ENCODE data around the gene HLA-DQA1. TPM values are rescaled to one million over a fixed set of nuclear protein-coding genes. Genes with fewer than 3 reads are reported as not detected.

HLA-DQA1 gene
- total RNA-seq, 1 experiment from 2014 or later: not detected

DNA sequence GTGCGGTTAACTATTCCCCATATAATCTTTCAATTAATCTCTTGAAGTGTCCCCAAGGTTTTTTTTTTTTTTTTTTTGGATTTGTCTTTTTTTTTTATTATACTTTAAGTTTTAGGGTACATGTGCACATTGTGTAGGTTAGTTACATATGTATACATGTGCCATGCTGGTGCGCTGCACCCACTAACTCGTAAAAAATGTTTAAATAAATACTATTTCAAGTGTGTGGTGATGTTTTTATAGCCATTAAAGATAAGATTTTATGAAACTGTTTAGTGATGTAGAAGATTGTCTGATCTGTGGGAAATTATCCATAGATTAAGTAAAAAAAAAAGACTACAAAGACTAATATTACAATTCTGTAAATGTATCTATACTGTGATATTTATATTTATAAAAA lies 12.6 kb upstream of the HLA-DQA1 start:
- H3K9me3 ChIP-seq (ENCODE audit: insufficient read depth, low read depth): no peaks in the 10 kb centered on the region
- no peak overlapping the region for H3K4me3 ChIP-seq
- ChIA-PET CTCF (no interaction called here), POLR2A (ENCODE audit: unreplicated experiment) (no interaction called here)
- H3K79me2 ChIP-seq (ENCODE audit: low read depth): no peaks in the 10 kb centered on the region
- BruUV-seq (replicated peaks): no TSS peak
- no peaks in the 10 kb centered on the region for H3K36me3 ChIP-seq (ENCODE audit: low read depth)
- DNase-seq: no peak
- no peak for TF ChIP-seq EZH2 (IDR thresholded peaks at IDR 0.05; ENCODE audit: low read depth)
- TF ChIP-seq, protein P1, sequence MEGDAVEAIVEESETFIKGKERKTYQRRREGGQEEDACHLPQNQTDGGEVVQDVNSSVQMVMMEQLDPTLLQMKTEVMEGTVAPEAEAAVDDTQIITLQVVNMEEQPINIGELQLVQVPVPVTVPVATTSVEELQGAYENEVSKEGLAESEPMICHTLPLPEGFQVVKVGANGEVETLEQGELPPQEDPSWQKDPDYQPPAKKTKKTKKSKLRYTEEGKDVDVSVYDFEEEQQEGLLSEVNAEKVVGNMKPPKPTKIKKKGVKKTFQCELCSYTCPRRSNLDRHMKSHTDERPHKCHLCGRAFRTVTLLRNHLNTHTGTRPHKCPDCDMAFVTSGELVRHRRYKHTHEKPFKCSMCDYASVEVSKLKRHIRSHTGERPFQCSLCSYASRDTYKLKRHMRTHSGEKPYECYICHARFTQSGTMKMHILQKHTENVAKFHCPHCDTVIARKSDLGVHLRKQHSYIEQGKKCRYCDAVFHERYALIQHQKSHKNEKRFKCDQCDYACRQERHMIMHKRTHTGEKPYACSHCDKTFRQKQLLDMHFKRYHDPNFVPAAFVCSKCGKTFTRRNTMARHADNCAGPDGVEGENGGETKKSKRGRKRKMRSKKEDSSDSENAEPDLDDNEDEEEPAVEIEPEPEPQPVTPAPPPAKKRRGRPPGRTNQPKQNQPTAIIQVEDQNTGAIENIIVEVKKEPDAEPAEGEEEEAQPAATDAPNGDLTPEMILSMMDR (conservative IDR thresholded peaks at IDR 0.05): no peak
- H3K4me2 ChIP-seq: no peak overlapping the region
- H4K20me1 ChIP-seq (ENCODE audit: insufficient read depth): no peaks in the 10 kb centered on the region
- no peak overlapping the region for H2AFZ ChIP-seq
- H3F3A ChIP-seq (ENCODE audit: insufficient read depth, low read depth): no peaks in the 10 kb centered on the region
- no peaks in the 10 kb centered on the region for H3K9me2 ChIP-seq (ENCODE audit: insufficient read depth)
- intact Hi-C loops (cut with micrococcal nuclease; ENCODE audit: unreplicated experiment): no loop called here
- no peaks in the 10 kb centered on the region for H3K27me3 ChIP-seq (ENCODE audit: insufficient read depth, low read depth)
- no peak overlapping the region for H3K27ac ChIP-seq
- no peaks in the 10 kb centered on the region for H3K4me1 ChIP-seq (replicated peaks; ENCODE audit: insufficient read depth)

DNA sequence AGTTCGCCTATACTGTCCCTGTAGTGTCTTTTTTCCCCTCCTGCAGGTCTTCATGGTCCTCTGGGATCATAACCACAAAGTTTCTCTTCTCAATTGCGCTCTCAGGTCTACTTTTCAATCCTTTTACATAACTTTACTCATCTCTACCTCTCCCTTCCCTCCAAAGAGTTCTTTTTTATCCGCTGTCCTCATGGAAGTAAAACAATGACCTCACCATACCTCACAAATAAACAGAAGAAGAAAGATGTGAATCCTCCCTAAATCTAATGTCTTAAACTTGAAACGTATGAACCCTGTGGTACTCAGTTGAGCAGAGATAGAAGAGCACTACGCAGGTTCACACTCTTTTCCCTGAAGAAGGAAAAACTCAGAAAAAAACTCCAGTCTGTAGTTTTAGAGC lies 12.1 kb upstream of the HLA-DQA1 start:
- no peaks in the 10 kb centered on the region for H3K27me3 ChIP-seq (ENCODE audit: insufficient read depth, low read depth)
- no peak overlapping the region for H3K4me2 ChIP-seq
- intact Hi-C loops (cut with micrococcal nuclease; ENCODE audit: unreplicated experiment): no loop called here
- TF ChIP-seq EZH2 (IDR thresholded peaks at IDR 0.05; ENCODE audit: low read depth): no peak
- TF ChIP-seq, protein P1 (conservative IDR thresholded peaks at IDR 0.05): no peak
- no peaks in the 10 kb centered on the region for H3K9me2 ChIP-seq (ENCODE audit: insufficient read depth)
- H3K27ac ChIP-seq: no peak overlapping the region
- no peak overlapping the region for H3K4me3 ChIP-seq
- no peaks in the 10 kb centered on the region for H3K36me3 ChIP-seq (ENCODE audit: low read depth)
- H2AFZ ChIP-seq: no peak overlapping the region
- no peaks in the 10 kb centered on the region for H3K9me3 ChIP-seq (ENCODE audit: insufficient read depth, low read depth)
- POLR2A ChIA-PET (ENCODE audit: unreplicated experiment): no interaction called here
- H3K4me1 ChIP-seq (replicated peaks; ENCODE audit: insufficient read depth): no peaks in the 10 kb centered on the region
- CTCF ChIA-PET: no interaction called here
- no peaks in the 10 kb centered on the region for H3K79me2 ChIP-seq (ENCODE audit: low read depth)
- no TSS peak for BruUV-seq (replicated peaks)
- no peaks in the 10 kb centered on the region for H4K20me1 ChIP-seq (ENCODE audit: insufficient read depth)
- no peaks in the 10 kb centered on the region for H3F3A ChIP-seq (ENCODE audit: insufficient read depth, low read depth)
- no peak for DNase-seq

DNA sequence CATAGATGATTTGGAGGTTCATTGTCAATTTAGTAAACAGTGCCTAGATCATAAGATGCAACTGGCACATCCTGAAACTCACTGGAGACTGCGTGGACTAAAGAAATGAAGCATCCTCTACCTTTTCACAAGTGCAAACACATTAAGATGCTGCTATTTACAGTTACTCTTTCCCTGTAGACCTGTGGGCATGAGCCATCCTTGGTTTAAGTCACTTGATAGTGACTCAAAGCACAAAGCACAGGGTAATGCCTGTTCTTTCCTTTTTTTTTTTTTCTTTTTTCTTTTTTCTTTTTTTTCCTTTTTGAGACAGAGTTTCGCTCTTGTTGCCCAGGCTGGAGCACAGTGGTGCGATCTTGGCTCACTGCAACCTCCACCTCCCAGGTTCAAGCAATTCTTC lies 10.0 kb upstream of the HLA-DQA1 start:
- Histone ChIP-seq H3K27me3 (ENCODE audit: insufficient read depth, low read depth) (no peaks in the 10 kb centered on the region), H4K20me1 (ENCODE audit: insufficient read depth) (no peaks in the 10 kb centered on the region), H3F3A (ENCODE audit: insufficient read depth, low read depth) (no peaks in the 10 kb centered on the region), H3K4me1 (replicated peaks; ENCODE audit: insufficient read depth) (no peaks in the 10 kb centered on the region), H2AFZ (no peak overlapping the region), H3K36me3 (ENCODE audit: low read depth) (no peaks in the 10 kb centered on the region), H3K4me3 (no peak overlapping the region), H3K4me2 (no peak overlapping the region), H3K79me2 (ENCODE audit: low read depth) (no peaks in the 10 kb centered on the region), H3K9me2 (ENCODE audit: insufficient read depth) (no peaks in the 10 kb centered on the region), H3K9me3 (ENCODE audit: insufficient read depth, low read depth) (no peaks in the 10 kb centered on the region), H3K27ac (no peak overlapping the region)
- CTCF ChIA-PET: no interaction called here
- POLR2A ChIA-PET (ENCODE audit: unreplicated experiment): no interaction called here
- TF ChIP-seq, protein P1 (conservative IDR thresholded peaks at IDR 0.05): no peak
- no peak for TF ChIP-seq EZH2 (IDR thresholded peaks at IDR 0.05; ENCODE audit: low read depth)
- no peak for DNase-seq
- no TSS peak for BruUV-seq (replicated peaks)
- intact Hi-C loops (cut with micrococcal nuclease; ENCODE audit: unreplicated experiment): no loop called here

Data from PC-9 (cell line).